Panc1 (cell line): ENCODE results near the gene TDRKH. TPM values are rescaled to one million over a fixed set of nuclear protein-coding genes. Genes with fewer than 3 reads are reported as not detected.

ENCODE experiments used
- ATAC-seq: fragments of 200-7000 bp; cut with Tn5 transposase; 2 replicates; pipeline ENCODE4 v1.9.1; 2020; ENCODE audit warnings: mild to moderate bottlenecking, moderate library complexity
- BruUV-seq: library from RNA; stranded (reverse); fragments of 400-500 nt; replicated peaks from 2 replicates; lab custom pipeline; 2021; lab: Mats Ljungman, UMichigan
- CTCF ChIA-PET: fragments of 300-600 bp; sonication (Branson Sonifier 250); formaldehyde crosslinking; loops from one replicate; lab custom pipeline; 2022; ENCODE audit warnings: antibody characterized with exemption; lab: Charles Lee
- POLR2A ChIA-PET: fragments of 300-600 bp; sonication (Branson Sonifier 250); formaldehyde crosslinking; loops from one replicate; lab custom pipeline; 2022; ENCODE audit warnings: antibody characterized with exemption; lab: Charles Lee
- DNase-seq: peaks from one replicate; pipeline ENCODE4 v3.0.0-alpha.2; 2010; ENCODE audit warnings: low read depth, low spot score
- H3K27ac ChIP-seq: 2 replicates; pipeline ENCODE4 v1.5.1; 2011; ENCODE audit warnings: mild to moderate bottlenecking, low read length, inconsistent platforms
- H3K27me3 ChIP-seq: fragments of 200-500 bp; sonication (Bioruptor generic); 2 replicates; pipeline ENCODE4 v1.6.0; 2014; ENCODE audit warnings: low read length, inconsistent platforms; ENCODE audit not compliant: control insufficient read depth, insufficient read depth
- H3K36me3 ChIP-seq: fragments of 200-500 bp; sonication (Bioruptor generic); 2 replicates; pipeline ENCODE4 v1.5.1; 2014; ENCODE audit warnings: inconsistent platforms, mild to moderate bottlenecking, low read length, moderate library complexity; ENCODE audit not compliant: control insufficient read depth, insufficient read depth
- H3K4me1 ChIP-seq: 2 replicates; pipeline ENCODE4 v1.5.1; 2011; ENCODE audit warnings: inconsistent platforms, mild to moderate bottlenecking, low read length, moderate library complexity; ENCODE audit not compliant: control insufficient read depth, insufficient read depth
- H3K4me3 ChIP-seq, 2 experiments: 2 replicates each; pipeline ENCODE4 v1.5.1; 2011 to 2012; ENCODE audit warnings: low read depth in 2 of 2, low read length in 2 of 2, mild to moderate bottlenecking in 2 of 2, inconsistent platforms in 1 of 2, moderate library complexity in 1 of 2
- H3K9me3 ChIP-seq: fragments of 200-500 bp; sonication (Bioruptor generic); 2 replicates; pipeline ENCODE4 v1.5.1; 2014; ENCODE audit warnings: low read depth, mild to moderate bottlenecking, inconsistent platforms, low read length, moderate library complexity; ENCODE audit not compliant: control insufficient read depth, insufficient read depth
- POLR2AphosphoS5 ChIP-seq: IDR thresholded peaks from 2 replicates; pipeline ENCODE4 v1.6.1; 2012; ENCODE audit warnings: mild to moderate bottlenecking, low read depth, low read length, moderate library complexity
- SIN3A ChIP-seq: IDR thresholded peaks from 2 replicates; pipeline ENCODE4 v1.6.1; 2012; ENCODE audit warnings: low read depth, mild to moderate bottlenecking, low read length, moderate library complexity, borderline replicate concordance; ENCODE audit not compliant: insufficient read depth
- TCF7L2 ChIP-seq: IDR thresholded peaks from 2 replicates; pipeline ENCODE4 v1.6.1; 2011; ENCODE audit warnings: mild to moderate bottlenecking, low read depth, low read length, inconsistent platforms
- in situ Hi-C: cut with HindIII; loops from 2 replicates; pipeline ENCODE4 v1.10.0; 2016; ENCODE audit warnings: low sequenced_read_pairs, low pct_unique_long_range_greater_than_20kb
- intact Hi-C: fragments of 100-400 bp; cut with micrococcal nuclease; formaldehyde crosslinking; loops from one replicate; pipeline ENCODE4 v1.10.0; 2022; ENCODE audit not compliant: unreplicated experiment
- total RNA-seq: library from RNA; stranded (reverse); gene quantifications from one replicate; pipeline ENCODE4 v1.2.1, GENCODE V29; 2021; ENCODE audit not compliant: unreplicated experiment
- TF ChIP-seq, protein P1 (sequence below), 2 experiments: IDR thresholded peaks; 2 replicates each; pipeline ENCODE4 v1.6.1; 2011 to 2012; ENCODE audit warnings: low read depth in 2 of 2, control low read depth in 1 of 2, low read length in 1 of 2, mild to moderate bottlenecking in 1 of 2, moderate library complexity in 1 of 2; ENCODE audit not compliant: insufficient read depth in 1 of 2
- TF ChIP-seq, protein P2 (sequence below): fragments of 450-650 bp; IDR thresholded peaks from 2 replicates; pipeline ENCODE4 v1.5.1; 2017; ENCODE audit warnings: mild to moderate bottlenecking

Gene TDRKH
- total RNA-seq, 1 experiment from 2014 or later = 33.6 TPM

- no peaks in the 10 kb centered on the region for H3K9me3 ChIP-seq
- ATAC-seq (peak; percentile 90), DNase-seq (no peak)
- CTCF ChIA-PET = interaction anchor here (0.6 kb wide), 2 partner anchors 23 to 171 kb away, joined by 3 read pairs; no protein-coding TSS in a partner anchor
- BruUV-seq = no TSS peak
- POLR2A ChIA-PET = interaction anchor here (0.6 kb wide), 3 partner anchors 38 to 468 kb away, joined by 3 to 11 read pairs (median 3); no protein-coding TSS in a partner anchor
- no peaks in the 10 kb centered on the region for H3K27me3 ChIP-seq
- peak within 1 kb of the TSS; percentile 57 to 73 for H3K4me3 ChIP-seq
- H3K4me1 ChIP-seq = peaks cover 10% of the 10 kb centered on the region
- peak within 1 kb of the TSS; percentile 90 for H3K27ac ChIP-seq
- TF ChIP-seq SIN3A (no peak), POLR2AphosphoS5 (no peak; the same call in none of the 2 replicates), TCF7L2 (no peak)
- TF ChIP-seq, protein P1, sequence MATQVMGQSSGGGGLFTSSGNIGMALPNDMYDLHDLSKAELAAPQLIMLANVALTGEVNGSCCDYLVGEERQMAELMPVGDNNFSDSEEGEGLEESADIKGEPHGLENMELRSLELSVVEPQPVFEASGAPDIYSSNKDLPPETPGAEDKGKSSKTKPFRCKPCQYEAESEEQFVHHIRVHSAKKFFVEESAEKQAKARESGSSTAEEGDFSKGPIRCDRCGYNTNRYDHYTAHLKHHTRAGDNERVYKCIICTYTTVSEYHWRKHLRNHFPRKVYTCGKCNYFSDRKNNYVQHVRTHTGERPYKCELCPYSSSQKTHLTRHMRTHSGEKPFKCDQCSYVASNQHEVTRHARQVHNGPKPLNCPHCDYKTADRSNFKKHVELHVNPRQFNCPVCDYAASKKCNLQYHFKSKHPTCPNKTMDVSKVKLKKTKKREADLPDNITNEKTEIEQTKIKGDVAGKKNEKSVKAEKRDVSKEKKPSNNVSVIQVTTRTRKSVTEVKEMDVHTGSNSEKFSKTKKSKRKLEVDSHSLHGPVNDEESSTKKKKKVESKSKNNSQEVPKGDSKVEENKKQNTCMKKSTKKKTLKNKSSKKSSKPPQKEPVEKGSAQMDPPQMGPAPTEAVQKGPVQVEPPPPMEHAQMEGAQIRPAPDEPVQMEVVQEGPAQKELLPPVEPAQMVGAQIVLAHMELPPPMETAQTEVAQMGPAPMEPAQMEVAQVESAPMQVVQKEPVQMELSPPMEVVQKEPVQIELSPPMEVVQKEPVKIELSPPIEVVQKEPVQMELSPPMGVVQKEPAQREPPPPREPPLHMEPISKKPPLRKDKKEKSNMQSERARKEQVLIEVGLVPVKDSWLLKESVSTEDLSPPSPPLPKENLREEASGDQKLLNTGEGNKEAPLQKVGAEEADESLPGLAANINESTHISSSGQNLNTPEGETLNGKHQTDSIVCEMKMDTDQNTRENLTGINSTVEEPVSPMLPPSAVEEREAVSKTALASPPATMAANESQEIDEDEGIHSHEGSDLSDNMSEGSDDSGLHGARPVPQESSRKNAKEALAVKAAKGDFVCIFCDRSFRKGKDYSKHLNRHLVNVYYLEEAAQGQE (IDR thresholded peaks at IDR 0.05; ENCODE audit: insufficient read depth in 1 of 2, low read depth in 2 of 2, low read length in 1 of 2) = no peak
- TF ChIP-seq, protein P2, sequence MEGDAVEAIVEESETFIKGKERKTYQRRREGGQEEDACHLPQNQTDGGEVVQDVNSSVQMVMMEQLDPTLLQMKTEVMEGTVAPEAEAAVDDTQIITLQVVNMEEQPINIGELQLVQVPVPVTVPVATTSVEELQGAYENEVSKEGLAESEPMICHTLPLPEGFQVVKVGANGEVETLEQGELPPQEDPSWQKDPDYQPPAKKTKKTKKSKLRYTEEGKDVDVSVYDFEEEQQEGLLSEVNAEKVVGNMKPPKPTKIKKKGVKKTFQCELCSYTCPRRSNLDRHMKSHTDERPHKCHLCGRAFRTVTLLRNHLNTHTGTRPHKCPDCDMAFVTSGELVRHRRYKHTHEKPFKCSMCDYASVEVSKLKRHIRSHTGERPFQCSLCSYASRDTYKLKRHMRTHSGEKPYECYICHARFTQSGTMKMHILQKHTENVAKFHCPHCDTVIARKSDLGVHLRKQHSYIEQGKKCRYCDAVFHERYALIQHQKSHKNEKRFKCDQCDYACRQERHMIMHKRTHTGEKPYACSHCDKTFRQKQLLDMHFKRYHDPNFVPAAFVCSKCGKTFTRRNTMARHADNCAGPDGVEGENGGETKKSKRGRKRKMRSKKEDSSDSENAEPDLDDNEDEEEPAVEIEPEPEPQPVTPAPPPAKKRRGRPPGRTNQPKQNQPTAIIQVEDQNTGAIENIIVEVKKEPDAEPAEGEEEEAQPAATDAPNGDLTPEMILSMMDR = no peak
- no peaks in the 10 kb centered on the region for H3K36me3 ChIP-seq
- intact Hi-C loops = loop anchor here (10.0 kb wide), 3 partner anchors 145 to 395 kb away; no protein-coding TSS in a partner anchor
- in situ Hi-C loops = no loop called here
Observed at GRCh38 chr1:151839457-151840403, 49.4 kb upstream of the TDRKH start, which contains the start of gene C2CD4D. Gene C2CD4D, minus strand, starts transcription at chr1:151839820. Its CDS starts 831 bp downstream, at chr1:151838989.

GRCh38 chr1:151839082-151839412, 48.7 kb upstream of the TDRKH start:
- Histone ChIP-seq H3K27me3 (no peaks in the 10 kb centered on the region), H3K4me3 (peak overlapping the region; percentile 57 to 73), H3K9me3 (no peaks in the 10 kb centered on the region), H3K27ac (peak overlapping the region; percentile 90), H3K4me1 (peaks cover 10% of the 10 kb centered on the region), H3K36me3 (no peaks in the 10 kb centered on the region)
- in situ Hi-C loops = no loop called here
- CTCF ChIA-PET = interaction anchor here (0.6 kb wide), 1 partner anchor 170 kb away, joined by 3 read pairs; no protein-coding TSS in a partner anchor
- ATAC-seq = peak; percentile 1; the same call in 1 of the 2 replicates
- TF ChIP-seq, protein P2 = no peak
- TF ChIP-seq POLR2AphosphoS5 = no peak
- TF ChIP-seq TCF7L2 = no peak
- TF ChIP-seq, protein P1 (IDR thresholded peaks at IDR 0.05; ENCODE audit: insufficient read depth in 1 of 2, low read depth in 2 of 2, low read length in 1 of 2) = no peak
- TF ChIP-seq SIN3A = no peak
- intact Hi-C loops = loop anchor here (10.0 kb wide), 3 partner anchors 144 to 394 kb away; no protein-coding TSS in a partner anchor
- DNase-seq = no peak
- POLR2A ChIA-PET = no interaction called here
- no TSS peak for BruUV-seq
